ENCODE measurements around the gene B4GALNT2. TPM values are rescaled to one million over a fixed set of nuclear protein-coding genes. Genes with fewer than 3 reads are reported as not detected.
"Not testable (repeated sequence)": the region's sequence is repeated elsewhere in the genome, so short reads cannot be mapped to it uniquely, and the experiment has no call there.

B4GALNT2 gene
- total and polyA plus RNA-seq, 2 donors from 2014 or later = 1.3 to 4.3 TPM

DNA sequence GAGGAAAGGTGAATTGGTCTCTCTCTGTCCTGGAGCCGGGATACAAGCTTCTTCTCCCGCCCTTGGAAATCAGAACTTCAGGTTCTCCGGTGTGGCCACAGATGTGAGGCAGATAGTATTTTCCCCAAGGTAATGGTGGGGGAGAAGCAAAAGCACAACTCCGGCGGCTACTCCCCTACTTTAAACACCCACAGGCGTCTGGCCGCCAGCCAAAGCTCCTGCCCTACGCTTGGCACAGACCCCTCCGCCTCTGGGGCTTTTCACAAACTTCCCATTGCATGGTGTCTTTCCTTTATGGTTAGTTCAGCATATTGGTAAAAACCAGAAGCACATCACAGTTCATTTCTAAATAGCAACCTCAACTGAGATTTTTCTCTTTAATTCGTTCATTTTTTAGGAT lies 39.4 kb upstream of the B4GALNT2 start:
- no peak overlapping the region for H3K9ac ChIP-seq (ENCODE audit: low read length in 3 of 3)
- peak in 3 of 5 donors; percentile 12 to 77 (median 26) for DNase-seq
- H3K36me3 ChIP-seq (ENCODE audit: control insufficient read depth in 2 of 3, insufficient read depth in 3 of 3, low read length in 3 of 3) = no peaks in the 10 kb centered on the region
- no peaks in the 10 kb centered on the region for H3K9me3 ChIP-seq (ENCODE audit: control insufficient read depth in 2 of 3, insufficient read depth in 1 of 3, low read length in 3 of 3)
- no peak for TF ChIP-seq CTCF (IDR thresholded peaks at IDR 0.05; ENCODE audit: borderline replicate concordance, extremely low read depth, insufficient read depth)
- no peaks in the 10 kb centered on the region for H3K27me3 ChIP-seq (ENCODE audit: control insufficient read depth, insufficient read depth, low read length)
- no peak overlapping the region for H3K27ac ChIP-seq (ENCODE audit: low read depth in 2 of 2, low read length in 2 of 2)
- no peak for FAIRE-seq
- H3K4me1 ChIP-seq (ENCODE audit: control insufficient read depth in 2 of 3, insufficient read depth in 2 of 3, low read depth in 1 of 3, low read length in 3 of 3) = no peaks in the 10 kb centered on the region
- no peak overlapping the region for H3K4me3 ChIP-seq (ENCODE audit: low read length in 3 of 3)
- intact Hi-C loops (cut with DNase I) = no loop called here

- Histone ChIP-seq H3K9ac (ENCODE audit: low read length in 3 of 3) (peak overlapping the region in 1 of 3 donors; percentile 34), H3K4me1 (ENCODE audit: control insufficient read depth in 2 of 3, insufficient read depth in 2 of 3, low read depth in 1 of 3, low read length in 3 of 3) (no peaks in the 10 kb centered on the region), H3K27ac (ENCODE audit: low read depth in 2 of 2, low read length in 2 of 2) (no peak overlapping the region), H3K9me3 (ENCODE audit: control insufficient read depth in 2 of 3, insufficient read depth in 1 of 3, low read length in 3 of 3) (no peaks in the 10 kb centered on the region), H3K27me3 (ENCODE audit: control insufficient read depth, insufficient read depth, low read length) (no peaks in the 10 kb centered on the region), H3K4me3 (ENCODE audit: low read length in 3 of 3) (no peak overlapping the region), H3K36me3 (ENCODE audit: control insufficient read depth in 2 of 3, insufficient read depth in 3 of 3, low read length in 3 of 3) (no peaks in the 10 kb centered on the region)
- DNase-seq (peak in 1 of 5 donors; percentile 18), FAIRE-seq (no peak)
- intact Hi-C loops (cut with DNase I) = no loop called here
- TF ChIP-seq CTCF (IDR thresholded peaks at IDR 0.05; ENCODE audit: borderline replicate concordance, extremely low read depth, insufficient read depth) = no peak
Measured at GRCh38 chr17:49100601-49101000, 32.0 kb upstream of the B4GALNT2 start.

- no peak for FAIRE-seq
- H3K36me3 ChIP-seq (ENCODE audit: control insufficient read depth in 2 of 3, insufficient read depth in 3 of 3, low read length in 3 of 3) = no peaks in the 10 kb centered on the region
- no peaks in the 10 kb centered on the region for H3K4me1 ChIP-seq (ENCODE audit: control insufficient read depth in 2 of 3, insufficient read depth in 2 of 3, low read depth in 1 of 3, low read length in 3 of 3)
- no peaks in the 10 kb centered on the region for H3K27me3 ChIP-seq (ENCODE audit: control insufficient read depth, insufficient read depth, low read length)
- H3K9ac ChIP-seq (ENCODE audit: low read length in 3 of 3) = peak overlapping the region in 1 of 3 donors; percentile 34
- intact Hi-C loops (cut with DNase I) = no loop called here
- no peak overlapping the region for H3K4me3 ChIP-seq (ENCODE audit: low read length in 3 of 3)
- TF ChIP-seq CTCF (IDR thresholded peaks at IDR 0.05; ENCODE audit: borderline replicate concordance, extremely low read depth, insufficient read depth) = no peak
- no peak overlapping the region for H3K27ac ChIP-seq (ENCODE audit: low read depth in 2 of 2, low read length in 2 of 2)
- H3K9me3 ChIP-seq (ENCODE audit: control insufficient read depth in 2 of 3, insufficient read depth in 1 of 3, low read length in 3 of 3) = no peaks in the 10 kb centered on the region
- DNase-seq = peak in 1 of 5 donors; percentile 18
Measured at GRCh38 chr17:49101054-49101534, 31.5 kb upstream of the B4GALNT2 start.

GRCh38 chr17:49103360-49103759 lies 29.2 kb upstream of the B4GALNT2 start:
- H3K4me1 ChIP-seq (ENCODE audit: control insufficient read depth in 2 of 3, insufficient read depth in 2 of 3, low read depth in 1 of 3, low read length in 3 of 3); DNase-seq; intact Hi-C loops (cut with DNase I); H3K27ac ChIP-seq (ENCODE audit: low read depth in 2 of 2, low read length in 2 of 2); H3K4me3 ChIP-seq (ENCODE audit: low read length in 3 of 3); H3K36me3 ChIP-seq (ENCODE audit: control insufficient read depth in 2 of 3, insufficient read depth in 3 of 3, low read length in 3 of 3); H3K27me3 ChIP-seq (ENCODE audit: control insufficient read depth, insufficient read depth, low read length); H3K9me3 ChIP-seq (ENCODE audit: control insufficient read depth in 2 of 3, insufficient read depth in 1 of 3, low read length in 3 of 3); FAIRE-seq; H3K9ac ChIP-seq (ENCODE audit: low read length in 3 of 3): not testable (repeated sequence)

Data from kidney (tissue), 14 donors.